PC-3 (cell line): ENCODE data around the gene TMEM107. TPM values are rescaled to one million over a fixed set of nuclear protein-coding genes. Genes with fewer than 3 reads are reported as not detected.

Experiments used
- ATAC-seq: fragments of 200-7000 bp; cut with Tn5 transposase; 2 replicates; pipeline ENCODE4 v1.9.1; 2020; ENCODE audit warnings: mild to moderate bottlenecking, moderate library complexity
- BruUV-seq: library from RNA; stranded (reverse); fragments of 400-500 nt; replicated peaks from 2 replicates; lab custom pipeline; 2021; lab: Mats Ljungman, UMichigan
- CTCF ChIA-PET: fragments of 300-600 bp; sonication (Branson Sonifier 250); formaldehyde crosslinking; loops from one replicate; lab custom pipeline; 2022; ENCODE audit warnings: antibody characterized with exemption; lab: Charles Lee
- POLR2A ChIA-PET: fragments of 300-600 bp; sonication (Branson Sonifier 250); formaldehyde crosslinking; loops from one replicate; lab custom pipeline; 2022; ENCODE audit warnings: antibody characterized with exemption; ENCODE audit not compliant: unreplicated experiment; lab: Charles Lee
- DNase-seq: peaks from one replicate; pipeline ENCODE4 v3.0.0-alpha.2; 2015
- H2AFZ ChIP-seq: fragments of 300-600 bp; sonication (generic); 2 replicates; pipeline ENCODE4 v1.6.0; 2016; ENCODE audit warnings: antibody characterized with exemption, low read length
- H3F3A ChIP-seq: fragments of 300-600 bp; sonication (generic); one replicate; pipeline ENCODE4 v1.6.0; 2017; ENCODE audit warnings: antibody characterized with exemption, low read length, control low read depth, mild to moderate bottlenecking; ENCODE audit not compliant: unreplicated experiment
- H3K27ac ChIP-seq: fragments of 300-600 bp; sonication (generic); 2 replicates; pipeline ENCODE4 v1.5.1; 2016; ENCODE audit warnings: mild to moderate bottlenecking, low read length
- H3K27me3 ChIP-seq: fragments of 300-600 bp; sonication (generic); 2 replicates; pipeline ENCODE4 v1.6.1; 2016; ENCODE audit warnings: low read length, mixed read lengths
- H3K36me3 ChIP-seq: fragments of 300-600 bp; sonication (generic); 2 replicates; pipeline ENCODE4 v1.6.1; 2016; ENCODE audit warnings: low read depth, mixed run types, low read length, mixed read lengths
- H3K4me1 ChIP-seq: fragments of 300-600 bp; sonication (generic); 2 replicates; pipeline ENCODE4 v1.5.1; 2016; ENCODE audit warnings: low read length; ENCODE audit not compliant: insufficient read depth
- H3K4me2 ChIP-seq: fragments of 300-600 bp; sonication (generic); 2 replicates; pipeline ENCODE4 v1.6.0; 2016; ENCODE audit warnings: low read length
- H3K4me3 ChIP-seq: fragments of 300-600 bp; sonication (generic); 2 replicates; pipeline ENCODE4 v1.5.1; 2016; ENCODE audit warnings: mild to moderate bottlenecking, low read length, mixed read lengths
- H3K79me2 ChIP-seq: fragments of 300-600 bp; sonication (generic); 2 replicates; pipeline ENCODE4 v1.6.1; 2017; ENCODE audit warnings: low read length, mixed read lengths
- H3K9ac ChIP-seq: fragments of 300-600 bp; sonication (generic); 2 replicates; pipeline ENCODE4 v1.6.0; 2016; ENCODE audit warnings: mild to moderate bottlenecking, low read length
- H3K9me2 ChIP-seq: fragments of 300-600 bp; sonication (generic); replicated peaks from 2 replicates; pipeline ENCODE4 v1.6.1; 2016; ENCODE audit warnings: mixed run types, low read length, mixed read lengths
- H3K9me3 ChIP-seq: fragments of 300-600 bp; sonication (generic); 2 replicates; pipeline ENCODE4 v1.6.1; 2016; ENCODE audit warnings: low read length, mixed read lengths
- H4K20me1 ChIP-seq: fragments of 300-600 bp; sonication (generic); 2 replicates; pipeline ENCODE4 v1.6.1; 2016; ENCODE audit warnings: low read length, mixed read lengths
- CTCF ChIP-seq: fragments of 300-600 bp; sonication (generic); conservative IDR thresholded peaks from 2 replicates; pipeline ENCODE4 v1.5.1; 2017; ENCODE audit warnings: antibody characterized with exemption, low read depth, mild to moderate bottlenecking, low read length
- EZH2 ChIP-seq: fragments of 300-600 bp; sonication (generic); IDR thresholded peaks from one replicate; pipeline ENCODE4 v1.6.1; 2017; ENCODE audit warnings: antibody characterized with exemption, mild to moderate bottlenecking, low read length; ENCODE audit not compliant: unreplicated experiment
- EZH2phosphoT487 ChIP-seq: fragments of 300-600 bp; sonication (generic); IDR thresholded peaks from 2 replicates; pipeline ENCODE4 v1.6.1; 2018; ENCODE audit warnings: mild to moderate bottlenecking, antibody characterized with exemption, low read length, borderline replicate concordance
- intact Hi-C: fragments of 100-400 bp; cut with micrococcal nuclease; formaldehyde crosslinking; loops from 2 replicates; pipeline ENCODE4 v1.9.0; 2023
- total RNA-seq: library from RNA; depleted of rRNA; stranded (reverse); fragments of >200 nt; gene quantifications from 2 replicates; pipeline ENCODE4 v1.2.3, GENCODE V29; 2014

TMEM107 gene
- total RNA-seq, 1 experiment from 2014 or later, result 19.0 TPM

GRCh38 chr17:8161289-8162232 is 14.6 kb downstream of the TMEM107 start:
- TSS peak; percentile 65 for BruUV-seq
- intact Hi-C loops, result no loop called here
- peak overlapping the region; percentile 88 for H3K4me3 ChIP-seq
- no peak for TF ChIP-seq CTCF
- no peak for TF ChIP-seq EZH2phosphoT487
- TF ChIP-seq EZH2, result no peak
- peaks cover 19% of the 10 kb centered on the region for H3K79me2 ChIP-seq
- H3K4me2 ChIP-seq, result peak overlapping the region; percentile 96
- ATAC-seq (no peak), DNase-seq (no peak)
- POLR2A ChIA-PET, result no interaction called here
- no peaks in the 10 kb centered on the region for H3K9me3 ChIP-seq
- no peak overlapping the region; the same call in 1 of the 2 replicates for H3K27ac ChIP-seq
- 0 out of 2 replicates have a peak, but pooled peaks cover 2% of the 10 kb centered on the region for H4K20me1 ChIP-seq
- H3K36me3 ChIP-seq, result no peaks in the 10 kb centered on the region; the same call in 1 of the 2 replicates
- peaks cover 31% of the 10 kb centered on the region for H3K4me1 ChIP-seq
- peak overlapping the region; percentile 97 for H3K9ac ChIP-seq
- CTCF ChIA-PET, result no interaction called here
- H3K27me3 ChIP-seq, result no peaks in the 10 kb centered on the region
- H3F3A ChIP-seq, result no peaks in the 10 kb centered on the region
- H2AFZ ChIP-seq, result no peak overlapping the region
- H3K9me2 ChIP-seq, result no peaks in the 10 kb centered on the region

- Histone ChIP-seq H2AFZ (no peak overlapping the region), H3K36me3 (no peaks in the 10 kb centered on the region; the same call in 1 of the 2 replicates), H3K4me2 (peak overlapping the region; percentile 96; the same call in 1 of the 2 replicates), H3K9me2 (no peaks in the 10 kb centered on the region), H3K79me2 (peaks cover 22% of the 10 kb centered on the region), H3K9ac (no peak overlapping the region), H3F3A (no peaks in the 10 kb centered on the region), H3K9me3 (no peaks in the 10 kb centered on the region), H3K27me3 (no peaks in the 10 kb centered on the region), H4K20me1 (0 out of 2 replicates have a peak, but pooled peaks cover 2% of the 10 kb centered on the region), H3K27ac (no peak overlapping the region), H3K4me1 (peaks cover 31% of the 10 kb centered on the region), H3K4me3 (peak overlapping the region; percentile 88; the same call in 1 of the 2 replicates)
- ATAC-seq (no peak), DNase-seq (no peak)
- intact Hi-C loops, result no loop called here
- TF ChIP-seq EZH2 (no peak), EZH2phosphoT487 (no peak), CTCF (no peak)
- CTCF ChIA-PET, result no interaction called here
- POLR2A ChIA-PET, result no interaction called here
- BruUV-seq, result no TSS peak
These were observed 15.4 kb downstream of the TMEM107 start for GRCh38 chr17:8160741-8161221.
